Epithelial cell of esophagus (primary cell): ENCODE measurements around the gene HOXB7.

Source experiments
- DNase-seq: peaks from one replicate; pipeline ENCODE4 v3.0.0; 2010; ENCODE audit warnings: low read depth
- H3K4me3 ChIP-seq: 2 replicates; pipeline ENCODE4 v1.5.1; 2011; ENCODE audit warnings: mild to moderate bottlenecking, low read length, control low read depth
- CTCF ChIP-seq: IDR thresholded peaks from 2 replicates; pipeline ENCODE4 v1.5.1; 2011; ENCODE audit warnings: low read depth, mild to moderate bottlenecking, low read length, control low read depth, inconsistent platforms; ENCODE audit not compliant: insufficient read depth; ENCODE audit errors: missing control alignments

HOXB7 gene

GRCh38 chr17:48615963-48616716 lies 5.3 kb upstream of the HOXB7 start:
- no peak for TF ChIP-seq CTCF
- no peak overlapping the region for H3K4me3 ChIP-seq
- no peak for DNase-seq

GRCh38 chr17:48615047-48615962 lies 4.5 kb upstream of the HOXB7 start, which contains the start of gene HOXB8:
Gene HOXB8, minus strand, starts transcription at chr17:48615292. Its CDS starts 588 bp downstream, at chr17:48614704.
- no peak for TF ChIP-seq CTCF
- H3K4me3 ChIP-seq, result no peak within 1 kb of the TSS
- DNase-seq, result no peak

GRCh38 chr17:48613862-48614694 lies 3.3 kb upstream of the HOXB7 start:
- H3K4me3 ChIP-seq, result no peak overlapping the region
- TF ChIP-seq CTCF, result no peak
- DNase-seq, result peak; percentile 25

GRCh38 chr17:48612854-48613691 lies 2.3 kb upstream of the HOXB7 start:
- H3K4me3 ChIP-seq, result no peak overlapping the region
- peak; percentile 22 for DNase-seq
- TF ChIP-seq CTCF, result no peak

GRCh38 chr17:48612456-48612853 lies 1.6 kb upstream of the HOXB7 start:
- no peak overlapping the region for H3K4me3 ChIP-seq
- TF ChIP-seq CTCF, result no peak
- DNase-seq, result no peak
